Activated CD8-positive, alpha-beta memory T cell treated with anti-CD3 and anti-CD28 coated beads, Interleukin-2, amount 50 U/mL, for 48 hours (primary cell): ENCODE measurements around the gene STARD5.

Source experiments
- DNase-seq: peaks from one replicate; pipeline ENCODE4 v3.0.0-alpha.2; 2020

Gene STARD5

DNA sequence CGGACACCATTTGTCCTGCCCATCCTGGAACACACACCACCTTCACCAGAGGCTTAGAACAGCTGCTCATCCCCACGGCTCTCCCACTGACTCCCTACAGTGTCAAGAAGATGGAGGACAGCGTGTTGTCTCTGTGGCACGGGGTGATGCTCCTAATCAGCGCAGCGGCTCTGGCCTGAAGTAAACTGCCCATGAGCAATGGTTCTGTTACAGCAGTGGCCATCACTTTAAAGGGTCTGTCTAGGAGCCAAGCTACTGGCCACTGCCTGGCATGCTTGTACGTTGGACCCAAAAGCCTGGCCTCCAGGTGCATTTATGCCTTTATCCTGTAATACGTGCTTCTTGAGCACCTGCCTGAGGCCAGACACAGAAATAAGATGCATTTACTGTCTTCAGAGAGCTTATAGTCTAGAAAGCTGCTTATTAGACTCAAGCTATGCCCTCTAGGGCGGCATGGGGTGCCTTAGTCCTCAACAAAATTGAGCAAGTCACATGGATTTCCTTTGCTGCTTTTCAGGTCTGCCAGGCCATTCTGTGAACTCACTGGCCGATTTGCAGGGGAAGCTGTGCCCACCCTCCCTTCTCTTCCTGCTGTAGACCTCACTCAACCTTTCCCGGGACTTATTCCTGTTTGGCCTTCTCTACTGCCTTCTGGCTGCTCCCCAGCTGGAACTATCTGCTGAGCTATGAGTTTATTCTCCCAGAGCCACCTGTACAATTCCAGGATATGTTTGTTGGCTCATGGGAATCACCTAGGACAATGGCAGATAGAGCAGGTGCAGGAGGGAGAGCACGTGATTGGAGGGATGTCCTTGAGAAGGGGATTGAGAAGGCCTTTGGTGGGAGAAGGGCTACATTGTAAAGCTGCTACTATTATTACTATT, 51.9 kb downstream of the STARD5 start:
- DNase-seq: no peak

GRCh38 chr15:81270781-81271491, 53.0 kb downstream of the STARD5 start:
- no peak for DNase-seq

DNA sequence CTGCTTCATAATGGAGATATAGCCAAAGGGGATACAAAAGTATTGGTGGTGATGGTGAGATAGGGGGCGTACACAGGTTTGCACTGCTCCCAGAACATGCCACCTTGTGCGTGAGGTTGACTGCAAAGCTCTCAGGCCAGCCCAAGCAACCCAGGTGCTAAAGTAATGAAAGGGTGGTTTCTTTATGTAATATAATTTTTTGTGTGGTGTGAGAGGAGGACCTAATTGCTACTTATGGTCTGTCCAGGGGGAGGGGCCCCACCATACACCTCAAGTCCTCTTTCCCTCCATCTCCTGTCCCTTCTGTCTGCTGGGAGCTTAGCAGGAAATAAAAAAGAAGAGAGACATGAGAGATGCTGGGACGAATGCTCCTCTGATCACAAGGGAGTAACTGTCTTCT, 53.8 kb downstream of the STARD5 start:
- no peak for DNase-seq

GRCh38 chr15:81268881-81269601, 54.9 kb downstream of the STARD5 start:
- DNase-seq: no peak

- no peak for DNase-seq
Observed at GRCh38 chr15:81268340-81268739, 55.6 kb downstream of the STARD5 start.

GRCh38 chr15:81265944-81266775, 57.8 kb downstream of the STARD5 start:
- peak; percentile 93 for DNase-seq

DNA sequence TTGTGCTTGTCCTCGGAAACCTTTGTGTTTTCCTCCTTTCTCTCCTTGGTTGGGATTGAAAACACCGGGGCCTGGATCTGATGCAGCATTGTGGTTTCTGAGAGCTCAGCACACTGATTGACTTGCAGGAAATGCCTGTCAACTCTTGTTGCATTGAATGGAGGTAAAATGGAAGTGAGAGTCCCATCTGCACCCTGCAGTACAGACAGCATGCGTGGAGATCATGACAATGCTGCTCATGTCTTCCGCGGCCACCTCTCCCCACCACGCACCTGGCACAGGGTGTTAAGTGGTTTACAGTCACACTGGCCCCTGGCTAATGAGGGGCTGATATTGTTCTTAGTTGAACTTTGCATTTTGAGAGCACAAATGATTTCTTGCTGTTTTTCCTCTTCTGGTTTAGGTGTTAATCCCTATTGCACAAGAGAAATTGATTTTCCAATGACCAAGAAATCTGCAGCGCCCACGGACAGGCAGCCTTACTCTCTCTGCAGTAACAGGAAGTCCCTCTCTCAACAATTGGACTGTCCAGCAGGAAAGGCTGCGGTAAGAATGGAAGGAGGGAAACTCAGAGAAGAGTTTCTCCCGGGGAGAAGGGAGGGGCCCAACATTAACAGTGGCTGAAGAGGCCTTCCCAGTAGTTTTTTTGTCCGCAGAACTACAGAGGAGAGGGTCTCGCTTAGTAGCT, 58.5 kb downstream of the STARD5 start:
- DNase-seq: no peak

DNA sequence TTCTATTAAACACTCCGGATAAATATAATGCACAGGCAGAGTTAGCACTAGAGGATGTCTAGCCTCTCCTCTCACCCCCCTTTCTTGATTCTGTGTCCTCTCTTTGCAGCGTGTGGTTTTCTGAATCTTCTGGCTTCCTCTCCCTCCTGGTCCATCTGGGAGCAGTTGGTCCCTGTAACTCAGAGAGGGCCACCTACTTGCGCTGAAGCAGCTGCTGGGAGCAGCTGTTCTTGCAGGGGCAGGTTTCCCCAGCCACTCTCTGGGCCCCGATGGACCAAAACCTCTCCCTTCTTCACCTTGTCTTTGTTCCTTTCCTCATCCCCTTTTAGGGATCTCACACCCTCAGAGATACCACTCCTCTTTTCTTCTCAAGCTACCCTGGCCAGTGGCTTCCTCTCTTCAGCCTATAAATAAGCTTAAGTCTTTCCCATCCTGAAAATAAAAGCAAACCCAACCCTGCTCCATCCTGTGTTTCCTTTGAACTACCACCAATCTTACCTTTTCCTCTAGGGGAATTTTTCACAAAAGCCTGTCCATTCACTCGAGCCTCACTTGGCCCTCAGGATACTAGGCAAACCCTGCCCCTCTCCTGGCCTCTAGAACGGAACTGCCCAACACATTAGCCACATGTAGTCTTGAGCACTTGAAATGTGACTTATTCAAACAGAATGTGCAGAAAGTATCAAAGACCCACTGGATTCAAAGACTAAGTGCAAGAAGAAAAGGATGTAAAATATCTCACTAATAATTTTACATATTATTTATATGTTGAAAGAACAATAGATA, 59.7 kb downstream of the STARD5 start:
- DNase-seq: no peak

DNA sequence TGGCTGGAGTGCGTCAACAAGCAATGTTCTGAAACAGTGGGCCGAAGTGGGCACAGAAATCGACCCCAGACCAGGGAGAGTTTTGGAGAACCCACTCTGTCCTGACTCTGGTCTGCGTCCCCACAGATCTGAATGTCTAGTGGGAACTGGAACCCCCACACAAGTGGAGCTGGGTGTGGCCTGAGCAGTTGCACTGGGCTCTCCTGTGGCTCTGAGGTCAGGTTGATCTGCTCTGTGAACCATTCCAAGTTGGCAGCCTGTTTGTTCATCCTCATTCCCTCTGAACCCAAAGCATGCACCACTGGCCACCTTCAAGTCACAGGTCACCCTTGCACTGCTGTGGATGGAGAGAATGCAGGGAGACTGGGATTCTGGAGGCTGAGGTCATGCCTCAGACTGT, 60.5 kb downstream of the STARD5 start:
- no peak for DNase-seq

DNA sequence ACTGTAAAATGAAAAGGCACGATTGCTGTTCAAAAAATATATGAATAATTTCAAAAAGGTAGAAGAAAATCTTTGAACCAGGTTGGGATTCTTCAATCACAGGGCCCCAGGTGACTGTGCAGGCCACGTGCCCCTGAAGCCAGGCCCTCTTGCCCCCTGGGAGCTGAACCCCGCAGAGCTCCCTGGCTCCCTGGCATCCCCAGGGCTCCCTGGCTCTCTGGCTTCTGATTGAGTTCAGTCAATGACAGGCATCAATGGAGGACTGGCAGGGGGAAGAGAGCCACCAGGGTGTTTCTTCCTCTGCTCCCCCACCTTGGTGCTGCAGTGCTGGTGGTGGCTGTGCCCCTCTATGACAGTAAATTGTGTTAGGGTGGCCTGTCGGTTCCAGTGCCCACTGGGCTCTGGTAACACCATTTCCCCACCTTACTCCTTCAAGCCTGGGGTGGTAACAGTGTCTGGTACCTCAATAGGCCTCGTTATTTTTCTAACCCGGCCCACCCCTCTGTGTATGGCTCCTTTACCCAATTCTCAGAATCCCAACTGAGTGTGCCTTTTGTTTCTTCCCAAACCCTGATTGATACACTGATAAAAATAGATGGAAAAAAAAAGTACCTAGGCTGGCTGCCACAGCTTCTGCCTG, 62.6 kb downstream of the STARD5 start:
- DNase-seq: no peak

DNA sequence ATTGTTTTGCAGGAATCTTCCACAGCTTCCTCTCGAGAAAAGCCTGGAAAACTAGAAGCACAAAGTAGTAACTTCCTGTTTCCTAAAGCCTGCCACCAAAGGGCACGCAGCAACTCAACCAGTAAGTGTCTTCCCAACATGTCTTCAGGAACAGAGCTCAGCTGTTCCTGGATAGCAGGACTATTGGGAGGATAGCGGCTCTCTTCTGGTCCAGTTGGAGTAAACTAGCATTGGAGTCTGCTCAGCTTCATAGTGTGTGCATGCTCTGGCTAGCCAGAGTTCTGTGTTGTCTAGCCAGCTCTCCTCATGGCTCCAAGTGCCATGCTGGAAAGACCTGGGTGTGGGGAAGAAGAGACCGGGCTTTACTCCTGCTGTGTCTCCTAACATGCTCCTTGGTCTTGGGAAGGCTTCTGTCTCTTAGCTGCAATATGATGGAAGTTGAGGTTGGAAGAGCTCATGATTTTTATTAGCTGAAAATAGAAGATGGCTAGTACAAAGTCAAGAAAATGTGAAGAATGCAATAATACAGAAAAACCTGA, 64.1 kb downstream of the STARD5 start:
- DNase-seq: no peak
